Prostate gland (tissue), 1 donor: ENCODE results near the gene ZNF664.

Experiments used
- POLR2A ChIP-seq: fragments of 450-650 bp; IDR thresholded peaks from one replicate; pipeline ENCODE4 v1.6.1; 2016; ENCODE audit warnings: antibody characterized with exemption, mild to moderate bottlenecking
- POLR2AphosphoS5 ChIP-seq: sonication (generic); formaldehyde crosslinking; IDR thresholded peaks from one replicate; pipeline ENCODE4 v1.6.1; 2017; ENCODE audit warnings: antibody characterized with exemption

DNA sequence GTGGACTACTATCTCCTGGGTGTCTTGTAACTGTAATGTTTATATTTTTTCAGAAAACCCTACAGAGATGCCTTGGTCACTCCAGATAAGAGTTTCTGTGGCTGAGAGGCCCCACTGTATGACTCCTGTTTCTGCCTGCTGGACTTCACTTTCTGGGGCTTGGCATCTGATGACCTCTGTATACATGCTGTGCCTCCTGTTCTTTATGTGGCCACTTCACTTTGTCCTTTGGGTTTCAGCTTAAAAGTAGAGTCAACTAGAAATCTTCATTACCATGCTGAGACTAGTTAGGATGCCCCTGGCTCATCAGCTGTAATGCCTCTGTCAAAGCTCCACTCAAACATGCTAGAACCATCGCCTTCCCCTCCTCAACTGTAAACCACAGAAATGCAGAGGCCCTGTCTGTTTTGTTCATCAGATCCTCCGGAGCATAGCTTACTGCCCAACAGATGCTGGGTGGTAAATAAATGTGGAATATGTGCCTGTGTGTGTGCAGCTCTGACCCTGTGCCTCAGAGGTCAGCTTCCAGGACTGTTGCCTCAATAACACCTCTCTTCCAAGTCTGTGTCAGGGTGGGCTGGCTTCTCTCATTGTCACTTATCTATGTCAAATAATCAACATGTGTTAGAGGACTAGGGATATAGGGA is 25.5 kb downstream of the ZNF664 start:
- TF ChIP-seq POLR2AphosphoS5 (no peak), POLR2A (no peak)
